Upper lobe of left lung (tissue), 6 donors: ENCODE results near the gene MACROD2. TPM values are rescaled to one million over a fixed set of nuclear protein-coding genes. Genes with fewer than 3 reads are reported as not detected.
A peak's percentile ranks its signal among the peaks of the same experiment; 100 is the strongest.

ENCODE experiments used
- ATAC-seq, 2 donors: fragments of 200-7000 bp; cut with Tn5 transposase; one replicate each; pipeline ENCODE4 v1.9.1; 2022; ENCODE audit warnings: mild to moderate bottlenecking in 2 of 2, moderate library complexity in 2 of 2; ENCODE audit not compliant: low FRiP score in 2 of 2
- DNase-seq, 2 donors: peaks; one replicate each; pipeline ENCODE4 v3.0.0-alpha.2; 2019 to 2020
- H3K27ac ChIP-seq, 4 donors: fragments of 200-600 bp; sonication (generic); one replicate each; pipeline ENCODE4 v1.5.1; 2016 to 2019
- H3K27me3 ChIP-seq, 4 donors: fragments of 200-600 bp; sonication (generic); one replicate each; pipeline ENCODE4 v1.5.1; 2017 to 2019
- H3K36me3 ChIP-seq, 4 donors: fragments of 200-600 bp; sonication (generic); one replicate each; pipeline ENCODE4 v1.5.1; 2016 to 2019
- H3K4me1 ChIP-seq, 4 donors: fragments of 200-600 bp; sonication (generic); one replicate each; pipeline ENCODE4 v1.5.1; 2018 to 2019
- H3K4me3 ChIP-seq, 4 donors: fragments of 200-600 bp; sonication (generic); one replicate each; pipeline ENCODE4 v1.5.1; 2017 to 2019; ENCODE audit warnings: mild to moderate bottlenecking in 2 of 4, moderate library complexity in 1 of 4
- H3K9me3 ChIP-seq, 4 donors: fragments of 200-600 bp; sonication (generic); one replicate each; pipeline ENCODE4 v1.5.1; 2018 to 2019
- EP300 ChIP-seq, 4 donors: sonication (generic); formaldehyde crosslinking; IDR thresholded peaks; one replicate each; pipeline ENCODE4 v1.5.1; 2017; ENCODE audit warnings: antibody characterized with exemption in 4 of 4, control low read depth in 2 of 4
- POLR2A ChIP-seq, 4 donors: fragments of 450-650 bp; IDR thresholded peaks; one replicate each; pipeline ENCODE4 v1.5.1; 2016 to 2017; ENCODE audit warnings: antibody characterized with exemption in 4 of 4, mild to moderate bottlenecking in 2 of 4
- POLR2AphosphoS5 ChIP-seq, 2 donors: sonication (generic); formaldehyde crosslinking; IDR thresholded peaks; one replicate each; pipeline ENCODE4 v1.5.1; 2017; ENCODE audit warnings: antibody characterized with exemption in 2 of 2
- WGBS, 2 donors: methylation state at CpG; one replicate each; pipeline ENCODE4 v1.1.5; 2017 to 2018; 5-methylcytosine and 5-hydroxymethylcytosine counted together
- total RNA-seq, 6 donors: library from RNA; depleted of rRNA in 4 of 6; stranded (reverse); fragments of >200 nt in 4 of 6; gene quantifications; one replicate each; pipeline versions ENCODE4 v1.1.0 to v1.2.1, GENCODE V29; 2016 to 2021
- TF ChIP-seq, protein P1 (sequence below), 6 experiments: fragments of 450-650 bp in 4 of 6; fragments of 200-600 bp in 2 of 6; sonication (generic) in 2 of 6; IDR thresholded peaks; one replicate each; pipeline ENCODE4 v1.5.1; 2016 to 2019; ENCODE audit warnings: antibody characterized with exemption in 6 of 6
- donor health status: DM: no; HTN: no; CAD: no; lungs with moderate emphysema.
- donor health status: DM: no; HTN: yes; CAD: no; lungs with severe emphysema.

MACROD2 gene
- total RNA-seq, 6 donors from 2014 or later = 20.7 to 84.3 (median 36.3) TPM

DNA sequence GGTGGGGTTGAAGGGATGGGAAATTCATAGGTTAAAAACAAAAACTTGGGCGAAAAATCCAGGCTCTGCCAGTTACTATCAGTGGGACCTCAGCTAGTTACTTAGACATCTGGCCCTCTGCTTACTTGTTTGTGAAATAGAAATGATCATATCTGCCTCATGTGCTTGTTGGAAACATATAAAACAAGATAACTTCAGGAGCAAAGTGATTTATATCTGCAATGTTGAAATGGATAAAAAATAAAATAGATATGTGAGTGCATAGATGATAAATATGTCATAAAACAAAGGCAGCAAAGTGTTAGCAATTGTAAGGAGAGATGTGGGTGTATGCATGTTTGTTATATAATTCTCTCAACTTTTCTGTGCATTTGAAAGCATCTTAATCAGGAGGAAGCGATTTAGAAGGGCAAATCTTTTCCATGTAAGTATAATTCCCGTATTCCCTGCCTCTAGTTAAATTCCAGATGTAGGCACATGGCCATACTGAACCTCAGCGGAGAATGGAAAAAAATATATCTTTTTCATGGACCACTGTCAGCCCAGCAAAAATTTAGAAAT, 921.1 kb downstream of the MACROD2 start:
- Histone ChIP-seq H3K27me3 (no peaks in the 10 kb centered on the region), H3K4me3 (no peak overlapping the region), H3K36me3 (no peaks in the 10 kb centered on the region), H3K9me3 (no peaks in the 10 kb centered on the region), H3K27ac (no peak overlapping the region), H3K4me1 (peaks cover 0 to 9% (median 4%) of the 10 kb centered on the region in 4 donors)
- ATAC-seq (no peak), DNase-seq (no peak)
- no peak for TF ChIP-seq POLR2A (IDR thresholded peaks at IDR 0.05)
- no peak for TF ChIP-seq EP300 (IDR thresholded peaks at IDR 0.05)
- TF ChIP-seq, protein P1, sequence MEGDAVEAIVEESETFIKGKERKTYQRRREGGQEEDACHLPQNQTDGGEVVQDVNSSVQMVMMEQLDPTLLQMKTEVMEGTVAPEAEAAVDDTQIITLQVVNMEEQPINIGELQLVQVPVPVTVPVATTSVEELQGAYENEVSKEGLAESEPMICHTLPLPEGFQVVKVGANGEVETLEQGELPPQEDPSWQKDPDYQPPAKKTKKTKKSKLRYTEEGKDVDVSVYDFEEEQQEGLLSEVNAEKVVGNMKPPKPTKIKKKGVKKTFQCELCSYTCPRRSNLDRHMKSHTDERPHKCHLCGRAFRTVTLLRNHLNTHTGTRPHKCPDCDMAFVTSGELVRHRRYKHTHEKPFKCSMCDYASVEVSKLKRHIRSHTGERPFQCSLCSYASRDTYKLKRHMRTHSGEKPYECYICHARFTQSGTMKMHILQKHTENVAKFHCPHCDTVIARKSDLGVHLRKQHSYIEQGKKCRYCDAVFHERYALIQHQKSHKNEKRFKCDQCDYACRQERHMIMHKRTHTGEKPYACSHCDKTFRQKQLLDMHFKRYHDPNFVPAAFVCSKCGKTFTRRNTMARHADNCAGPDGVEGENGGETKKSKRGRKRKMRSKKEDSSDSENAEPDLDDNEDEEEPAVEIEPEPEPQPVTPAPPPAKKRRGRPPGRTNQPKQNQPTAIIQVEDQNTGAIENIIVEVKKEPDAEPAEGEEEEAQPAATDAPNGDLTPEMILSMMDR (IDR thresholded peaks at IDR 0.05) = no peak
- no peak for TF ChIP-seq POLR2AphosphoS5 (IDR thresholded peaks at IDR 0.05)
- WGBS, 2 donors = 84 to 93% methylated on average over 4 of the region's 4 CpGs

DNA sequence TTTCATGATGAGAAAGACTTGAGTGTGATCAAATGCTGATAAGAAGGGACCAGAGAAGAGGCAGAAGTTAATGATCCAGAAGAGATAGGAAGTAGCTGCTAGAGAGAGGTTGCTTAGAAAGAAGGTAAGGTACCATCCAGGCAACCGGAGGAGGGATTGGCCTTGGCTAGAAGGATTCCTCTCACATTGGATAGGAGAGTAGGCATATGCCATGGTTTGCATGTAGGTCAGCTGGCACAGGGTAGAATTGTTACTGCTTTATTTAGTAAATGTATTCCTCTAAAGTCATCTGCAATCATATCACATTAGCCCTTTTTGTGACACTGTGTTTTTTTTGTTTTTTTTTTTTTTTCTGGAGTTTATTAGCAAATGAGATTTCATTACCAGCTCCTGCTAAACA, 923.0 kb downstream of the MACROD2 start:
- ATAC-seq (no peak), DNase-seq (no peak)
- Histone ChIP-seq H3K4me3 (no peak overlapping the region), H3K27me3 (no peaks in the 10 kb centered on the region), H3K4me1 (peaks cover 0 to 9% (median 4%) of the 10 kb centered on the region in 4 donors), H3K36me3 (no peaks in the 10 kb centered on the region), H3K27ac (no peak overlapping the region), H3K9me3 (no peaks in the 10 kb centered on the region)
- no peak for TF ChIP-seq POLR2A (IDR thresholded peaks at IDR 0.05)
- TF ChIP-seq, protein P1 (IDR thresholded peaks at IDR 0.05) = no peak
- no peak for TF ChIP-seq EP300 (IDR thresholded peaks at IDR 0.05)
- no peak for TF ChIP-seq POLR2AphosphoS5 (IDR thresholded peaks at IDR 0.05)
- WGBS, 2 donors = 86 to 92% methylated on average over 1 of the region's 1 CpG

DNA sequence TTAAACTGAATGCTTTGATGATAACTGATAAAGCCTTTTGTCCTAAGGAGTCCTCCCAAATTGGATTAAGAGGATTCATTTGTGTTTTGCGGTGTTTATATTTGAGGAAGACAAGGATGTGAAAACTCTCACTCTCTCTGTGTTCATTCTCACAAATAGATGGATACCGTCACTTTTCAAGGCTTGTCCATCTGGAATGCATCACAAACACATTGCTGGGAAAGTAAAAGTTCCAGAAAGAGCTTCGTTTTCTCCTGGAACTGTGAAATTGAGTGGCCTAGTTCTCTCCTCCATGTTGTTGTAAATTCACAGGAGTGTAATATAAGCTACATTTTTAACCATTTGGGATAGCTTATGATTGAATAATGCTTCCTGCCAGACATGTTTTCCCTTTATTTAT, 923.7 kb downstream of the MACROD2 start:
- no peaks in the 10 kb centered on the region for H3K9me3 ChIP-seq
- no peaks in the 10 kb centered on the region for H3K36me3 ChIP-seq
- DNase-seq = no peak
- peak overlapping the region in 2 of 4 donors; percentile 2 to 39 for H3K27ac ChIP-seq
- no peak overlapping the region for H3K4me3 ChIP-seq
- 73 to 75% methylated on average over 3 of the region's 3 CpGs for WGBS, 2 donors
- H3K27me3 ChIP-seq = no peaks in the 10 kb centered on the region
- H3K4me1 ChIP-seq = peaks cover 0 to 9% (median 4%) of the 10 kb centered on the region in 4 donors
- ATAC-seq = no peak
- no peak for TF ChIP-seq POLR2A (IDR thresholded peaks at IDR 0.05)
- TF ChIP-seq EP300 (IDR thresholded peaks at IDR 0.05) = no peak
- TF ChIP-seq POLR2AphosphoS5 (IDR thresholded peaks at IDR 0.05) = no peak
- TF ChIP-seq, protein P1 (IDR thresholded peaks at IDR 0.05) = no peak

DNA sequence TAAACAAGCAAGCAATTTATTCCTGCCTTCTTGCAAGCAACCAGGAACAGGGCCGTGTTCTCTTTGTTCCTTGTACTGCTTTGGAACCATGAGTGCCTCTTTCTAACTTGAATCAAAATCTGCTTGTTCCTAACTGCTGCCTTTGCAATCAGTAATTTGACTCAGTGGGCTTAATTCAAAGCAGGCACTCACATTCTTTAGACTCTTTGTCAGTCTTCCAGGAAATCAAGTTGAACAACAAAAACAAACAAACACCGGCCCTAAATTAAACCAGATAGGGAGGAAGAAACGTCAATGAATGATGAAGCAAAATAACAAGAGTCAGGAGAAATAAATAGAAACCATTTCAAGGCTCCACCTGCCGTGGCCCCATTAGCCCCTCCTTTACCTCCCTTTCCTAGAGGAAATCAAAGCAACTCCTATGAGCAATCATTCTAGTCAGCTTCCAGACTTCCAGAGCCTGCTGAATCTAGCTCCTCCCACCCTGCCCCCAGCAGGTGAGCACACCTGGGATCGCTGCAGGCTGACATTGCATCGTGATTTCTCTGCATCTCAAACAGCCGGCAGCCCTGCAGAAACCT, 924.3 kb downstream of the MACROD2 start:
- peak in 1 of 2 donors; percentile 65 for DNase-seq
- Histone ChIP-seq H3K4me3 (peak overlapping the region in 1 of 4 donors; percentile 11), H3K27me3 (no peaks in the 10 kb centered on the region), H3K4me1 (peaks cover 0 to 9% (median 4%) of the 10 kb centered on the region in 4 donors), H3K9me3 (no peaks in the 10 kb centered on the region), H3K36me3 (no peaks in the 10 kb centered on the region), H3K27ac (peak overlapping the region in 3 of 4 donors; percentile 2 to 39 (median 21))
- WGBS, 2 donors = 9 to 11% methylated on average over 7 of the region's 7 CpGs
- no peak for TF ChIP-seq POLR2AphosphoS5 (IDR thresholded peaks at IDR 0.05)
- TF ChIP-seq, protein P1 (IDR thresholded peaks at IDR 0.05) = no peak
- TF ChIP-seq EP300 (IDR thresholded peaks at IDR 0.05) = no peak
- TF ChIP-seq POLR2A (IDR thresholded peaks at IDR 0.05) = no peak
- peak; percentile 42 to 74 for ATAC-seq

DNA sequence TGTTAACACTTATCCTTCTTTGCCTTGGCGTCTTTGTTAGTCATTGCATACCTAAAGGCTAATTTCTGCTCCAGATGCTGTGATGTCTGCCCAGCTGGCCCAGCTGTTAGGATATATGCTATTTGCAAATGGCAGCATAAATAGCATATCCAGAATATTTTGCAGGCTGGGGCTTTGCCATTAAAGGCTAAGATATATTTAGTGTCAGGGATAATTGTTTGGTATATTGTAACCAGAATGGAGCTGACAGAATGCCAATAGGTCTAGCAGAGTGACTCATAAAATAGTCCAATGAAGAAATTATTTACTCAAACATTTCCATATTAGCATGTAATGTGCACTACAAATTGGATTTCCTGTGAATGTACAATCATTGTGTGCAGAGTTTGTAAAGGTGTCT, 926.2 kb downstream of the MACROD2 start:
- H3K36me3 ChIP-seq = no peaks in the 10 kb centered on the region
- peaks cover 0 to 10% (median 5%) of the 10 kb centered on the region in 4 donors for H3K4me1 ChIP-seq
- H3K27ac ChIP-seq = no peak overlapping the region
- no peaks in the 10 kb centered on the region for H3K9me3 ChIP-seq
- H3K27me3 ChIP-seq = no peaks in the 10 kb centered on the region
- TF ChIP-seq EP300 (IDR thresholded peaks at IDR 0.05) = no peak
- no peak overlapping the region for H3K4me3 ChIP-seq
- 75 to 83% methylated on average over 1 of the region's 1 CpG for WGBS, 2 donors
- DNase-seq = no peak
- no peak for ATAC-seq
